GM19372 (cell line): ENCODE data around the gene MAP1LC3B.

ENCODE experiments used
- ATAC-seq: cut with Tn5 transposase; IDR thresholded peaks from one replicate; pipeline ENCODE4 v1.9.1; 2021; ENCODE audit warnings: mild to moderate bottlenecking, low read depth, moderate library complexity; ENCODE audit not compliant: unreplicated experiment

Gene MAP1LC3B

DNA sequence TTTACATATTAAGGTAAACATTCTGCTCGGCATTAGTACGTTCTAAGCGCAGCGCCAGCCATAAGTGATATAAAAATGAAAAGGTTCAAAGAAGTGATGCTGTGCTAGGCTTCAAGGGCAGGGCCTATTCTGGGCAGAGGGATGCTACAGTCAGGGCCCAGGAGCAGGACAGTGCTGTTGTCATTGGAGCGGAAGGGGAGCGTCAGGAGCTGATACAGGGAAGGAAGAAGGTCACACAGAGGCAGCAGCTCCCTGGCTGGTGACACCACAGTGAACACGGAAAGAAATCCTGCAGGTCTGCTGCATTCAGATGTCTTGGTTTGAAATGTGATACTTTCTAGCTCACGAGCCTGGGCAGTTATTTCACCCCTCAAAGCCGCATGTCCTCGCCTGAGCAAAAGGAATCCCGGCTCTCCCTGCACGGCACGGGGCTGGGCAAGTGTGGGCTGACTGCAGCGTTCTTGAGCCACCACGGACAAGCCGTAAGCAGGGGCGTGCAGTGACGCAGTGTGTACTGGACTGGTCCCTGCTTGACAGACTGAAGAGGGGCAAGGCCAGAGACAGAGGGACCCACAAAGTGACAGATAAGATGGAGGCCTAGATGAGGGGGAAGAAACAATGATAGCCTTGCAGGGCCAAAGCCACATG, 59.6 kb downstream of the MAP1LC3B start:
- ATAC-seq = no peak

DNA sequence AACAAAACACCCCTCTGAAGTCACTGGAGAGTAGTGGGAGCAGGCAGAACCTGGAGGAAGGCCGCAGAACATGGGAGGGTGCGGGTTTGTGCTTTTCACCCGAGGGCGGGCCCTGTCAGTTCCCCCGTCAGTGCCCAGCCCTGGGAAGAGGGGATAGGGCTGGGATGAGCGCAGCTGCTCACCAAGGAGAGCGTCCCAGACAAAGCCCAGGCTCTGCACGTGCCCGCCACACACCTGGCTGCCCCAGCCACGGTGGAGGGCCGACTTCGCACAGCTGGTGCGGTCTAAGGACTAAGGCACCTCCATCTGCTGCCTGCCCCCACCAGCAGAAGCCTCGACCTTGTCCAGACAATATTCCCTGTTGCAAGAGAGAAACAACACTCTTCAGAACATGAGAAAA, 61.2 kb downstream of the MAP1LC3B start:
- ATAC-seq = no peak
